Body of pancreas (tissue), 4 donors: ENCODE results near the gene NACC2.

Experiments
- CTCF ChIP-seq, 7 experiments: fragments of 450-650 bp in 4 of 7; fragments of 200-600 bp in 3 of 7; sonication (generic) in 3 of 7; IDR thresholded peaks; one replicate each; pipeline ENCODE4 v1.5.1; 2016 to 2019; ENCODE audit warnings: antibody characterized with exemption in 7 of 7
- POLR2A ChIP-seq, 3 donors: fragments of 450-650 bp; IDR thresholded peaks; one replicate each; pipeline ENCODE4 v1.6.1; 2016; ENCODE audit warnings: antibody characterized with exemption in 3 of 3, mild to moderate bottlenecking in 2 of 3

GRCh38 chr9:136081826-136082495 is 13.1 kb downstream of the NACC2 start:
- TF ChIP-seq CTCF (IDR thresholded peaks at IDR 0.05): no peak
- no peak for TF ChIP-seq POLR2A (IDR thresholded peaks at IDR 0.05)
